HG02885 (cell line): ENCODE measurements around the gene FBXL7.

ENCODE experiments used
- ATAC-seq: cut with Tn5 transposase; IDR thresholded peaks from one replicate; pipeline ENCODE4 v1.9.1; 2021; ENCODE audit warnings: mild to moderate bottlenecking; ENCODE audit not compliant: unreplicated experiment, poor library complexity

Gene FBXL7

DNA sequence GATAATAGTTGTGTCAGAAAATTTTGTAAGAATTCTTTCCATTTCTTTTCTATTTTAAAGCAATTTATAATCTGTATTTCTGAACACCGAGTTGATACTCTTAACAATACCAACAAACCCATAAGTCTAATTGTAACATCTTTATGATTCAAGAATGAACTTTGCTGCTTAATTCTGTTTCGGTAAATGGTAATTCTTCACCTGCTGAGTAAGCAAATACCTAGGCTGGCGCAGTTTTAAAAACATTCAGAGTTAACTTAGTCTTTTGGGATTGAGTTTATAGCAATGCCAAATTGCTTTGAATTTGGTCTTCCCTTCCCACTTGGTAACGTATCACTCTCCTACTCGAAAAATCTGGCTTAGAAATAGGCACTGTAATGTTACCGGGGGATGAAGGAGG is 456.6 kb downstream of the FBXL7 start:
- ATAC-seq = no peak

DNA sequence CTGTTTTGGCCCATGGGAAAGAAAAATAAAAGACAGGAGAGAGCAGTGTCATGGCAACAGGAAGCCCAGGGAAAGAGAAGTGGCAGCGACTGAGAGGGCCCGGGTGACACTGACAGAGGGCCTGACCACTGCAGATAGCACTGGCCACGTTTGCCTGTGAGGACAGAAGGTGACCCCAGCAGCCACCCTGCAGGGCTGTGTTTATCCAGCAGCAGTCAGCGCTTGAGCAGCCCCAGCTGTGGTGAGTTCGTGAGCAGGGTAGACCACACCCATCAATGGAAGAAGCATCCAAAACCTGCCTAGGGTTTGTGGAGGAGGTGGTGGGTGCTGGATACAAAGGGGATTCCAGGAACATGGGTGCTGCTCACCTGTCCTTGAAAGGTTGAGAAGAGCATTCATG is 457.1 kb downstream of the FBXL7 start:
- no peak for ATAC-seq

DNA sequence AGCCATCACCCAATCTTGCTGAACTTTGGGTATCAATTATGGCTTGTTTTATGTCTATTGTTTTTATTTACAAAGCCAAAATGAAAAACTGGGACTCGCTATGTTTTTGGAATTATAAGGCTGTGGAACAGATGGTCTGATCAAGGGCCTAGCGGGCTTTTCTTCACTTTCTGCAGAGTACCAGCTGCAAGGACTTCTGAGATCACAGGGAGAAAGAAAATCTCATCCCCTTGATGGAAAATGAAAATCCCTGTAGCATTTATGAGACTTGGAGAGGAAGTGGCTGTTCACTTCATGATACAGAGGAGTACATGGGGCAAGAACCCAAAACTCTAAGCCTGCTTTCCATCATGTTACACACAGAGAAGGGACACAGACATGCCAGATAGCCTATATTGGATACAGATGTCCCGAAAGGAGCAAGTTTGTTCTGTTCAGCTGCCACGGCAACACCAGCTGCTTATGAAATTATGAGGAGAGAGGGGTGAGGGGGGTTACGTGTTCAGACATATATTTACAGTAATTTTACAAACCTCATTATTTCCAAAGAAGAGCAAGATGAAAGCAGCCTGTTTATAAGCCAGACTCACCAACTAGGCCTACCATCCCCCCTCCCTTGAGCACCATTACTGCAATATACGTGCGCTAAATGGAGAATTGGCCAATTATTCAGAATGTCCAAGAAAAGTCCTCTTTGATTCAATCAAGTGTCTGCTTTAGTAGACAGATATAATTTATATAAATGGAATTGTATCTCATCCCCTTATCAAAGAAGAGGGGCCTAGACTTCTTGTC is 459.6 kb downstream of the FBXL7 start:
- no peak for ATAC-seq

DNA sequence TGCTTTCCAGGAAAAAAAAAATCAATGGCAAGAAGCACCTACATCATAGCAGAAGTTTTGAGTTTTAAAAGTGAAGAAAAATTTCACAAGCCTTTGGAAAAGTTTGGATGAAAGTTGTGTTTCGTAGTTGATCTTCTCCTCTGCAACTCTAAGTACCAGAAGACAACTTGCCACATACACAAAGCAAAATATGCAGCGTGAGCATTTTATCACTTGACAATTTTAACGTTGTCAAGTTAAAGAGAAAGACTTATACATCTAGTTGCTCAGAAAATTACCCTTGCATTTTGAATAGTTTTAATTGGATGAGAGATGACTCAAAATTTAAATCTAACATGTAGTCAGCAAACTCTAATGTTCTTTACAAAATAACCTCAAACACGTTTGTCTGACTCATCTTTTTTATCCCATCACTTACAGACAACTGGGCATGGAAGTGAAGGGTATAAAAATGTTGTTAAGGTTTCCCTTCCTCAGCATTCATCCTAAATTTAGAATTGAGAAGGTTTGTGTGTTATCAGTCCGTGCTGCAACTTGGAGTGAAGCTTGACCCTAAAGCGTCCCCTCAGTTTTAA is 466.2 kb downstream of the FBXL7 start:
- no peak for ATAC-seq

DNA sequence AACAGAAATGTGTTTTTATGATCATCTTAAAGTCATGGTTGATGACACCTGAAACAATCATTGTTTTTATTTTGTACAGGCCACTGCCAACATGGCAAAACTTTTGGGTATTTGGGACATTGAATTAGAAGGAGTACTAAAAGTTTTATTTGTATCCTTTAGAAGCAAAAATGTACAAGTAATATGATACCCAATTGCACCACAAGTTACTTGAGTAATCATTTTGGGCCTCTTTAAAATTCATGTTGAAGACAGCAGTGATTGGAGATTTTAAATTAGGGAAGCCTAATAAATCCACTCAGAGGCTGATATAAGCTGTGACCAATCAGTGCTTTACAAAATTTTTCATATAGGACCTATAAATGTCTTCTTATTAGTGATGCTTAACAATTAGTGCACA is 466.7 kb downstream of the FBXL7 start:
- ATAC-seq = no peak

DNA sequence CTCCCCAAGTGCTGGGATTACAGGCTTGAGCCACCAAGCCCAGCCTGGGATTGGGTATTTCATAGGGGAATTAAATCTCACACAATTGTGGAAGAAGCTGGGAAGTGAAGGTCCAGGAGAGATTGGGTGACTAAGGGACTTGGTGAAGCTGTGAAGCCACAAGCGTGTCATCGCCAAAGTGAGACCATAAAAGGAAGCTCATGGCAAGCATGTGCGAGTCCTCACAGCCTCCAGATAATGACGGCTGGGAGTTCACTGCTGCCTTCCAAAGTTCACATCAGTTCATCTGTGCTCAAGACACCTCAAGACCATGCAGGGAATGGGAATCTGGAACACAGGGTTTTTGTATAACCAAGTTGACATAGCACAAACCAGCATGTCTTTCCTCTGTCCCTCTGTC is 469.0 kb downstream of the FBXL7 start:
- no peak for ATAC-seq

DNA sequence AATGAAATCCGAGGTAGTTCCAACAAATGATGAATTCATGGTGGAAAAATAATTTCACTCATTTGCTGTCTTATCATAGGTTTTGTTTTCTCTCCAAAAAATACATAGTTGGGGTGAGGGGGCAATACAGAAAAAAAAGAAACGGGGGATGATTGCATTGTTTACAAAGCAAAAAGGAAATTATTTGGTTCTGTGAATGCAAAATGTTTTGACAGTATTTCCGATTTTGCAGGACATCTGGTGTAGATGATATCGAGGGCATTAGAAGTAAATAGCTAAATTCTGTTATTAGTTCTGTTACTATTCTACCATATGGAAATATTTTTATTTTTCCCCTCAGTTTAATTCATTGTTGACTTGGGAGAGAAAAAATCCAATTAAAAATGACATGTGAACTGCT is 477.9 kb downstream of the FBXL7 start:
- ATAC-seq = no peak

DNA sequence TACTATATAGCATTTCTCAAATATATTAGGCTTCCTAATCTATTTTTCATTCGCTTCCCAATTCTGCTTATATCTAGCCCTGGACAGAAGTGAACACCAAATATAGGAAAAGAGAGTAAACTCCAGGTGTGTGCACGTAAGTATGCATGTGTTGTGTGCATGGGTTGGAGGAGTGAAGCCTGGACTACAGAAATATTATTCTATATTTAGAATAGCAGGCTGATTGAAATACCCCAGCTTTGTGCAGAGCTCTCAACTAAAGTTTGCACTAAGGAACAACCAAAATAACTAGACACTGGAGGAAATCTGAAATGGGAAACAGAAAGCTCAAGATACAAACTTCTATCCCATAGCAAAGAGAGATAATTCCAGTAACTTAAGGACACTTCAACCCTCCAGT is 480.9 kb downstream of the FBXL7 start:
- ATAC-seq = no peak

DNA sequence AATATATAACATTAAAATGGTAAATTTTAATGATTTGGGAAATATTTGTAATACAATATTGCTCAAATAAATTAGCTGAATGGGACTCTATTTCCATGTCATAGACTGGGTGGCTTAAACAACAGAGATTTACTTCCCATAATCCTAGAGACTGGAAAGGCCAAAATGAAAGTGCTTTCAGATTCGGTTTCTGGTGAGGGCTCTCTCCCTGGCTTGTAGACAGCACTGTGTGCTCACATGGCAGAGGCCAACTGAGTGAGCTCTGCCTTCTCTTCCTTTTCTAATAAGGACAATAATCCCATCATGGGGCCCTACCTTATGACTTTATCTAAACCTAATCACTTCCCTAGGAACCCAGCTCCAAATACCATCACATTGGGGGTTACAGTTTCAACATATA is 483.4 kb downstream of the FBXL7 start:
- no peak for ATAC-seq
